Epidermal melanocyte (primary cell): ENCODE measurements around the gene INSR.
"Not testable (repeated sequence)": the region's sequence is repeated elsewhere in the genome, so short reads cannot be mapped to it uniquely, and the experiment has no call there.

Source experiments
- DNase-seq: peaks from one replicate; pipeline ENCODE4 v3.0.0; 2011; ENCODE audit warnings: low spot score; ENCODE audit not compliant: insufficient read length

INSR gene

DNA sequence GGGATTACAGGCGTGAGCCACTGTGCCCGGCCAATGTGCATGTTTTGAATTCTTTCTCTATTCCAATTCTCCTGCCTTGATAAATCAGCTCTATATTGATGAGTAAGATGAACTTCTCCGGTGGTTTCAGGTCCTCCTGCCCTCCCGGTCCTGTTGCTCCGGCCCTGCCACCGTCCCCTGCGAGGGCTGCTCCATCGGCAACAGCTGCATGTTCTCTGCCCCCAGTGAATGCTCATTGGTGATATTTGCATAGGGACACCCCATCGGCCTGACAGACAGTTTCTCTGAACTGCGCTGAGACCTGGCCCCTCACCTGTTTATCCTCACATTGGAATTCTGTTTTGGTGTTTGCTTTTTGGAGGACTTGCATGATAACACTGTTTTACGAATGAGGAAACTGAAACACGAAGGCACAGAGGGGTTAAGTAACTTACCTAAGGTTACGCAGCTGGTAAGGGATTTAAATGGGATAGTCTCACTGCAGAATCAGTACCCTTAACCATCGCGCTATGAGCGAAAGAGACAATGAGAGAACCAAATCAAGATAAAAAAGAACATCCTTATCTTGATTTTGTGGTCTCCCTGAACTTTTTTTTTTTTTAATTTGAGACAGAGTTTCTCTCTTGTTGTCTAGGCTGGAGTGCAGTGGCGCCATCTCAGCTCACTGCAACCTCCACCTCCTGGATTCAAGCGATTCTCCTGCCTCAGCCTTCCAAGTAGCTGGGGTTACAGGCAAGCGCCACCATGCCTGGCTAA lies 192.5 kb downstream of the INSR start:
- DNase-seq = no peak

GRCh38 chr19:7099597-7099921 lies 194.7 kb downstream of the INSR start:
- no peak for DNase-seq

GRCh38 chr19:7098701-7099596 lies 195.3 kb downstream of the INSR start:
- DNase-seq = peak; percentile 76

DNA sequence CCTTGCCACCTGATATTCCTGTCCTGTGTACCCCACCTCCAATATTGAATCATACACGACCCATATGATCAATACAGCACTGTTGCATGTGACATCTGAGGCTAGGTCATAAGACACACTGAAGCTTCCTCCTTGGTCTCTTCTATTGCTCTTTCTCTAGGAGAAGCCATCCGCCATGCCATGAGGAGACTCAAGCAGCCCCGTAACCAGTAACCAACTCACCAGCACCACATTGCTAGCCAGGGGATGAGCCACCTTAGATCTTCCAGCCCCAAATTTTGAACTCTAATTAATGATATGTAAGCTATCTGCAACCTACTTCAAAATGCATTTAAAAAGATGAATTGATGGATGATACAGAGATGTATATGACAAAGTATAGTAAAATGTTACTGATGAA lies 196.1 kb downstream of the INSR start:
- no peak for DNase-seq

GRCh38 chr19:7088999-7089398 lies 205.2 kb downstream of the INSR start:
- no peak for DNase-seq

DNA sequence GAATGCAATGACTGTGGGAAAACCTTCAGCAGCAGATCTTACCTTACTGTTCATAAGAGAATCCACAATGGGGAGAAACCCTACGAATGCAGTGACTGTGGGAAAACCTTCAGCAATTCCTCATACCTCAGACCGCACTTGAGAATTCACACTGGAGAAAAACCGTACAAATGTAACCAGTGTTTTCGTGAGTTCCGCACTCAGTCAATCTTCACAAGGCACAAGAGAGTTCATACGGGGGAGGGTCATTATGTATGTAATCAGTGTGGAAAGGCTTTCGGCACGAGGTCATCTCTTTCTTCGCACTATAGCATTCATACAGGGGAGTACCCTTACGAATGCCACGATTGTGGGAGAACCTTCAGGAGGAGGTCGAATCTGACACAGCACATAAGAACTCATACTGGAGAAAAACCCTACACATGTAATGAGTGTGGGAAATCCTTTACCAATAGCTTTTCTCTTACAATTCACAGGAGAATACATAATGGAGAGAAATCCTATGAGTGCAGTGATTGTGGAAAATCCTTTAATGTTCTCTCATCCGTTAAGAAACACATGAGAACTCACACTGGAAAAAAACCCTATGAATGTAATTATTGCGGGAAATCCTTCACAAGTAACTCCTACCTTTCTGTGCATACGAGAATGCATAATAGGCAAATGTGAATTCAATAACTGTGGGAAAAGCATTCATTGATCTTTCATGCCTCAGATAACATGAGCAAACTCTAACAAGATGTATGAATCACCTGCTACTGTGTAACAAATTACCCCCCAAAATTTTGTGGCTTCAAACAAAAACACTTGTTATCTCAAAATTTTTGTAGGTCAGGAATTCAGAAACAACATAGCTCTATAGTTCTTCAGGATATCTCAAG lies 210.9 kb downstream of the INSR start:
- DNase-seq = no peak

DNA sequence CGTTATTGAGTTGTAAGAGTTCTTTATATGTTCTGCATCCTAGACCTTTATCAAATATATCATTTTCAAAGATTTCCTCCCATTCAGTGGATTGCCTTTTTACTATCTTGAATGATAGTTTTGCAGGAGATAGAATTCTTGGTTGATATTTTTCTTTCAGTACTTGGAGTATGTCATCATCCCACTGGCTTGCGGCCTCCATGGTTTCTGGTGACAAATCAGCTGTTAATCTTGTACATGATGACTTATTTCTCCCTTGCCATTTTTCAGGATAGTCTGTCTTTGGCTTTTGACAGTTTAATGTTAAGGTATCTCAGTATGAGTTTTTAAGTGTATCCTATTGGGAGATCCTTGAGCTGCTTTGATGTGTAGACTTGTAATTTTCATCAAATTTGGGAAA lies 216.2 kb downstream of the INSR start:
- no peak for DNase-seq

GRCh38 chr19:7076151-7076550 lies 218.1 kb downstream of the INSR start:
- no peak for DNase-seq

DNA sequence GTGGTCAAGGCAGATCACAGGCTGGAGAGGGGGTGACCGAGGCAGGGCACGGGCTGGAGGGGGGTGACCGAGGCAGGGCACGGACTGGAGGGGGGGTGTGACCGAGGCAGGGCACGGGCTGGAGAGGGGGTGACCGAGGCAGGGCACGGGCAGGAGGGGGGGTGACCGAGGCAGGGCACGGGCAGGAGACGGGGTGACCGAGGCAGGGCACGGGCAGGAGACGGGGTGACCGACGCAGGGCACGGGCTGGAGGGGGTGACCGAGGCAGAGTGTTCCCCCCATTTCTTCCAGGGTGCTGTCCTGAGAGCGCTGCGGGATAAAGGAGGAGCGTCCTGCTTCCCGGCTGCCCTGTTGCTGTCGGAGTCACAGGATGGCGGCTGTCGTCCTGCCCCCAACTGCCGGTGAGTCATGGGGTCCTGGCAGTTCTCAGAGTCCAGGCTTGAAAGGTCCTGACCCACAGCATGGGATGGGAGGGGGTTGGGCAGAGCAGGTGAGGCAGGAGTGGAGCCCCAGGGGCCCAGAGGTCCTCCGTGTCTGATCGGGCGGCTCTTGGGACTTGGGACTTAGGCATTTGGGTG lies 219.4 kb downstream of the INSR start:
- DNase-seq = no peak

DNA sequence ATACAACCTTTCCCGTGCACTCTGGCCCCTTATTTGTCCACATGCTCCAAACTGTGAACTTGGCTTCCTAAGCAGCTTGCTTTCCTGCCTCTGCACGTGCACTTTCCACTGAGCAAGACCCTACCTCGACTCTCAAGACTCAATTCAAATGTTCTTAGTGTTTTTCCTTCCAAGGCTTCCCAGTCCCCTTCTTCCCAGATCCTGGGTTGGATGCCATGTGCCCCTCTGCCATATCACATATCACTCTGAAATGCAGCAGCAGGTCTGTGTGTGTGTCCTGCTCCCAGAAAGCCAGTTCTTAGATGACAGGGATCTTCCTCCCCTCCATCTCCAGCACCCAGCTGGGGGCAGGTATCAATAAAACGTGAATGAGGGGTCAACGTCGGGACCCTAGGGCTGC lies 221.7 kb downstream of the INSR start:
- no peak for DNase-seq

DNA sequence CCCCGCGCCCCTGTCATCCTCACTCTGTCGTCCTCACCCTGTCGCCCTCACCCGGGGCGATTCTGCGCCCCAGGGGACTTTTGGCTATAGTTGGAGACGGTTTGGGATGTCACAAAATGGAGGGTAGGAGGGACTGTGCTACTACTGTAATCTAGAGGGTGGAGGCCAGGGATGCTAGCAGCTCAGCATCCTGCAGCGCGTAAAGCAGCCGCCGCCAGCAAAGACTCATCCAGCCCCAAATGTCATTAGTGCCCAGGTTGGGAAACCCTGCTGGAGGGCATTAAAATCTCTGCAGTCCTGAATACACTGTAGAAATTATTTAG lies 224.3 kb downstream of the INSR start:
- no peak for DNase-seq

DNA sequence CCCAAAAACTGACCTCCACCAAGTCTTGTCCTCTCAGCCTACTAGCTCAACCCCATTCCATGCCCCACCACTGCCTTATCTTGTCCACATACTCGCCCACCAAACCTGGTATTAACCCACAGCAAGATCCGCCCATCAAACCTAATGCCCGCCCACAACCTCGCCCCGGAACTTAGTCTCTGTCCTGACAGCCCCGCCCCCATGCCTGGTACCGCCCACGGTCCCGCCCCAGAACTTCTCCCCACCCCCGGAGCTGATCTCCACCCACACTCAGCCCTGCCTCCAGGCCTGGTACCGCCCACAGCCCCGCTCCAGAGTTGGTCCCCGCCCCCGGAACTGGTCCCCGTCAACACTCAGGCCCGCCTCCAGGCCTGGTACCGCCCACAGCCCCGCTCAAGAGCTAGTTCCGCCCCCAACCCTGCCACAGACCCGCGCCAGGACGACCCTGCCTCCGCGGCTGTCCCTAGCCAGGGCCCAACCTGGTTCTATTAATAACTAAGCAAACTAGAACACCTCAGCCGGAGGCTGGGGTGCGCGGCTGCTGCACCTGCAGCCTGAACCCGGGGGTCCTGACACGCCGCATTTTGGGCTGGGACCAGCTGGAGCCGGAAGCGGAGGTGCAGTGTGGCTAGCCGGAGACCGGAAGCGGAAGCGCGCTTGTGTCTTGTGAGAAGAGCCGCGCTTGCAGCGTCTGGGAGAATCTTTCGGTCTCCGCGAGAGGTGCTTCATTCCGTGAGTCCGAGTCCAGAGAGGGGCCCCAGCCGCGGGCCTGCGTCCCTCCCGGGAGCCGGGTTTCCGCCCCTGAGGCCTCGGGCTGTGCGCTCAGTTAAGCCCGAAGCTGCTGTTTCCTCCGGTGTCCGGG lies 224.9 kb downstream of the INSR start, which contains the start of gene ZNF557:
Gene ZNF557 (plus strand): TSS at position 662 of the 862 bp plus-strand sequence. CDS start 5,372 bp downstream, outside the sequence.
- DNase-seq = peak; percentile 80

DNA sequence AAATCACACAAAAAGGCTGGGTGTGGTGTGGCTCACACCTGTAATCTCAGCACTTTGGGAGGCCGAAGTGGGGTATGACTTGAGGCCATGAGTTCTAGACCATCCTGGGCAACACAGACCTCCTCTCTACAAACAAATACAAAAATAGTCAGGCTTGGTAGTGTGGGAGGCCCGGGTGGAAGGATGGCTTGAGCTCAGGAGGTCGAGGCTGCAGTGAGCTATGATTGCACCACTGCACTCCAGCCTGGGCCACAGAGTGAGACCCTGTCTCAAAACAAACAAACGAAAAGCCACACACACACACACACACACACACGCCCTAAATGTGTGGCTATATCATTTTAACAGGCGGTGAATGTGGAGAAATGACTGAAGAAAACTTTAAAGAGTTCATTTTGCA lies 225.6 kb downstream of the INSR start:
- DNase-seq = no peak

- no peak for DNase-seq
Observed at GRCh38 chr19:7067716-7068115, 226.5 kb downstream of the INSR start.

- not testable (repeated sequence) for DNase-seq
Observed at GRCh38 chr19:7067122-7067521, 227.1 kb downstream of the INSR start.

DNA sequence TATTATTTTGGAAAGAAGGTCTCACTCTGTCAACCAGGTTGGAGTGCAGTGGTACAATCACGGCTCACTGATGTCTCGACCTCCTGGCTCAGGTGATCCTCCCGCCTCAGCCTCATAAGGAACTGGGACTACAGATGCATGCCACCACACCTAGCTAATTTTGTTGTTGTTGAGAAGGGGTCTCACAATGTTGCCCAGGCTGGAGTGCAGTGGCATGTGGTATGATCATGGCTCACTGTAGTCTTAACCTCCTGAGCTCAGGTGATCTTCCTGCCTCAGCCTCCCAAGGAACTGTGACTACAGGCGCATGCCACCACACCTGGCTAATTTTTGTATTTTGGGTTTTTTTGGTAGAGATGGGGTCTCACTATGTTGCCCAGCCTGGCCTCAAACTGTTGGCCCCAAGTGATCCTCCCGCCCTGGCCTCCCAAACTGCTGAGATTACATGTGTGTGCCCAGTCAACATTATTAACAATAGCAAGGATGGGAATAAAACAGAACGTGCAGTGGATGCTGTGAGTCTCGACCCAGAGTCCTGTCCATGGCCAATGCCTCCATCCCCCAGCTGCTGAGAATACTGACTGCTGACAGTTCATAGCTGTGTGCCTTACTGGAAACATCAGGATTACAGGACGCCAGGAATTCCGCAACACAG lies 230.3 kb downstream of the INSR start:
- DNase-seq = no peak

DNA sequence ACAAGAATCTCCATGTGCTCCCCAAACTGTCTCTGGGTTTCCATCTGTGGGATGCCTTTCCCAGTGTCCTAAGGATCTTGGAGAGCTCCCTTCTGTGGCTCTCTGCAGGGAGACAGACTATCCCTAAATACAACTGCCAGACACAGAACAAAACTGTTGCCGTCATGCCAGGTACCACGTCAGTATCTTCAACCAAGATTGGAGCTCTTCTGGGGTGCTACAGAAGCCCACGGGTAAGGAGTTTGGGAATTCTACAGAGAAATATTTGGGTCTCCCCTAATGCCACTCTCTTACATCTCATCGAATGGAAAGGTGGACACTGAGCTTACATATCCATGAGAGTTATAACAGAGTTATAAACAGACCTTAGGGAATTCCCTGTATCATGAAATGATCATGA lies 230.9 kb downstream of the INSR start:
- no peak for DNase-seq
